A549 treated with DMSO at 1 μM for 4 hours (cell line): ENCODE measurements around the gene RNF169. TPM values are rescaled to one million over a fixed set of nuclear protein-coding genes. Genes with fewer than 3 reads are reported as not detected.

ENCODE experiments used
- total RNA-seq: library from RNA; stranded (reverse); fragments of 200-300 nt; extraction: Qiagen RNA extraction; gene quantifications from 5 replicates; pipeline ENCODE4 v1.2.3, GENCODE V29; 2022; ENCODE audit warnings: low read depth

The RNF169 gene, protein sequence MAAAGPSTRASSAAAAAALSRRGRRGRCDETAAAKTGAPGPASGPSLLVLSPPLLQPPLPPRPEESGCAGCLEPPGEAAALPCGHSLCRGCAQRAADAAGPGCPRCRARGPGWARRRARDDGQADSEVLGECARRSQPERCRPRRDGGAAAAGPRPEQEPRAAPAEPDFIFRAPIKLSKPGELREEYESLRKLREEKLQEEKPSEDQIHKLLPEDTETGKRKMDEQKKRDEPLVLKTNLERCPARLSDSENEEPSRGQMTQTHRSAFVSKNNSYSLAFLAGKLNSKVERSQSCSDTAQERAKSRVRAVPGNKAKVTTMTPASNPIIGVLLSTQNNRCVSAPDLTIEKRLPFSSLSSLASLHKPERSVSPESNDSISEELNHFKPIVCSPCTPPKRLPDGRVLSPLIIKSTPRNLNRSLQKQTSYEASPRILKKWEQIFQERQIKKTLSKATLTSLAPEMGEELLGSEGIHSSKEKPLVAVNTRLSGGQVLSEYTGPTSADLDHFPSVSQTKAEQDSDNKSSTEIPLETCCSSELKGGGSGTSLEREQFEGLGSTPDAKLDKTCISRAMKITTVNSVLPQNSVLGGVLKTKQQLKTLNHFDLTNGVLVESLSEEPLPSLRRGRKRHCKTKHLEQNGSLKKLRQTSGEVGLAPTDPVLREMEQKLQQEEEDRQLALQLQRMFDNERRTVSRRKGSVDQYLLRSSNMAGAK
- 5.1 to 6.8 TPM (median 6.5 TPM) in 5 replicates for total RNA-seq

DNA sequence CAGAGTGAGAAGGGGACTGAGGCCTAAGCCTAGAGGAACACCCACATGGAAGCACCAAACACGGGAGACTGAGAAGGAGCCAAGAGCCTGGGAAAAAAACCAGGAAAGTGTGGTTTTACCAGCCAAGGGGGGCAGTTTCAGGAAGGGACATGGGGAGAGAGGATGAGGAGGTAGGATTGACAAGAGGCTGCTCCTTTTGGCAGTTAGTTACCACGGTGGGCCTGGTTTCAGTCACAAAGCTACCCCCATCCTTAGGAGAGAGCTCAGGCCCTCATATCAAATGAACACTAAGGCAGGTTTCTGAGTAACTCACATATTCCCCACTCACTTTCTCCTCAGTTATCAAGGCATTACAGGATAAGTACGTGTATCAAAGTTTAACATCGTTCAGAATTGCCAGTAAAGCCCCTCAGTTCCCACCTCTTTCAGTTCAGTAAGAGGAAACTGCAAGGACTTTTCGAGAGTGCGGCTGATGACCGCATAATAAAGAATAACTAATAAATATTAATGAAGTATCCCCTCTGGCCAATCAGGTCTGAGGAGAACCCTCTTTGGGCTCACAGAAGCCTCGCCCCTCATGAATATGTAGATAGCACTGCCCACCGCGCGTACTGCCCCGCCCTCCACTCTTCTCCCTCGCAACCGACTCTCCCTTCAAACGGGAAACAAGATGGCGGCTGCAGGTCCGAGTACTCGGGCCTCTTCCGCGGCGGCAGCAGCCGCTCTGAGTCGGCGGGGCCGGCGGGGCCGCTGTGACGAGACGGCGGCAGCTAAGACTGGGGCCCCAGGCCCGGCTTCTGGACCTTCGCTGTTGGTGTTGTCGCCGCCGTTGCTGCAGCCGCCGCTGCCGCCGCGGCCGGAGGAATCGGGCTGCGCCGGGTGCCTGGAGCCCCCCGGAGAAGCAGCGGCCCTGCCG is at the start of gene RNF169:
Gene RNF169, plus strand, starts transcription at position 639 of the 916 bp plus-strand sequence. Its CDS starts 32 bp downstream, at position 671.

DNA sequence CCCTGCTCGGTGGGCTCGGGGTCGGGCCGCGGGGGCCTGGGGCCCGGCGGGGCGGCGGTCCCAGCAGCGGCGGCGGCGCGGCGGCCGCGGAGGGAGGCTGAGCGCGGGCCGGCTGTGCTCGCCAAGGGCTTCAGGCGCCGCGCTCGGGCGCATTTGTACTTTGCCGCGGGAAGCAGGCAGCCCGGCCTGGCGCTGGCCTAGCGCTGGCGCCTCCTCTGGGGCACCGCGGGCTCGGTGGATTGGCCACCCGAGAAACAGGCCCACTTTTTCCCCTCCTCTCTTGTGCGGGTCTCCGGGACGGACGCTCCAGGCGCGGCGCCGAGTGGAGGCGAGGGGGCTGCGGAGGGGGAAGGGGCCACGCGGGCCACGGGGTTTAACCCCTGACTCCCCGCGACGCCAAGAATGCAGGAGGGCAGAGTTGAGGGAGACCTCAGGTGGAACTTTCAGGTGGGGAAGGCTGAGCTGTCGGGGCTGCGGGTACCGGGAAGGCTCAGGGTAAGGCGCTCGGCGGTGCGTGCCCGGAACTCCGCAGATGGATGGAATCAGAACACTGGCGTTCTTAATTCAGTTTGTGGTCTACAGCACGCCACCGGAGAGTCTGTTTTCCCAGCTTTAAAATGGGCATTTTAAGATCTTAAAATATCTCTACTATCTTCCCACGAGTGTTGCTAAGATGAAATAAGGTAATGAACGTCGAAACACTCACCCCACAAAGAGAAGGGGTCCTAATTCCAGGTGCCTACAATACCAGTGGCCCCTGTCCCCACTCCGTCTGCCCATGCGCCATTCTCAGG is 17.2 kb upstream of the RNF169 start, which contains the start of gene CHRDL2:
Gene CHRDL2, minus strand, starts transcription at position 126 of the 794 bp plus-strand sequence. CDS start 538 bp downstream, outside the sequence.

Other genes with a start within 250 kb of the RNF169 start
- 15.8 to 22.3 TPM (median 20.0 TPM) in 5 replicates for gene POLD3, start 156.3 kb upstream of the RNF169 start, total RNA-seq
- gene CHRDL2, start 17.4 kb upstream of the RNF169 start, total RNA-seq = 3.4 to 5.0 TPM (median 4.5 TPM) in 5 replicates
- 3.9 to 7.1 TPM (median 5.3 TPM) in 5 replicates for gene XRRA1, start 200.2 kb downstream of the RNF169 start, total RNA-seq
- gene SPCS2, start 200.4 kb downstream of the RNF169 start, total RNA-seq = 239 to 309 TPM (median 251 TPM) in 5 replicates
- 3.3 to 4.7 TPM (median 4.1 TPM) in 5 replicates for gene NEU3, start 240.1 kb downstream of the RNF169 start, total RNA-seq